BJ (cell line): ENCODE data around the gene MACO1. TPM values are rescaled to one million over a fixed set of nuclear protein-coding genes. Genes with fewer than 3 reads are reported as not detected.

Source experiments
- polyA plus RNA-seq: library from polyadenylated mRNA; depleted of rRNA; stranded (reverse); fragments of >200 nt; gene quantifications from 2 replicates; pipeline ENCODE4 v1.2.3, GENCODE V29; 2011; rRNA removed

Gene MACO1
- polyA plus RNA-seq, 1 experiment: 9.5 TPM

Other genes with a start within 250 kb of the MACO1 start
- 15.0 and 32.6 TPM in 2 replicates for gene SYF2, start 198.4 kb upstream of the MACO1 start, polyA plus RNA-seq
- 59.7 and 70.4 TPM in 2 replicates for gene RSRP1, start 183.4 kb upstream of the MACO1 start, polyA plus RNA-seq
- 0.10 and 0.12 TPM in 2 replicates for gene RHD, start 158.4 kb upstream of the MACO1 start, polyA plus RNA-seq
- 55.8 and 143 TPM in 2 replicates for gene TMEM50A, start 92.6 kb upstream of the MACO1 start, polyA plus RNA-seq
- gene RHCE, start 10.1 kb upstream of the MACO1 start, polyA plus RNA-seq: 0.49 and 0.59 TPM in 2 replicates
- gene LDLRAP1, start 112.7 kb downstream of the MACO1 start, polyA plus RNA-seq: 17.1 and 27.2 TPM in 2 replicates
- gene MAN1C1, start 185.9 kb downstream of the MACO1 start, polyA plus RNA-seq: 0.98 and 1.1 TPM in 2 replicates